Mesendoderm (in vitro differentiated cells): ENCODE results near the gene CDC45.

ENCODE experiments used
- DNase-seq: peaks from one replicate; pipeline ENCODE4 v3.0.0; 2013
- H2AK5ac ChIP-seq: 2 replicates; pipeline ENCODE4 v1.6.1; 2013; ENCODE audit warnings: low read length, inconsistent platforms
- H2BK120ac ChIP-seq: 2 replicates; pipeline ENCODE4 v1.6.1; 2013; ENCODE audit warnings: low read depth, mild to moderate bottlenecking, low read length, moderate library complexity, mixed read lengths
- H2BK15ac ChIP-seq: replicated peaks from 2 replicates; pipeline ENCODE4 v1.6.1; 2013; ENCODE audit warnings: low read depth, mild to moderate bottlenecking, moderate library complexity
- H2BK5ac ChIP-seq: 2 replicates; pipeline ENCODE4 v1.6.1; 2013; ENCODE audit warnings: low read length, inconsistent platforms
- H3K18ac ChIP-seq: 2 replicates; pipeline ENCODE4 v1.6.1; 2013; ENCODE audit warnings: mild to moderate bottlenecking, low read length, mixed read lengths
- H3K23ac ChIP-seq: one replicate; pipeline ENCODE4 v1.6.1; 2013; ENCODE audit warnings: low read length
- H3K27ac ChIP-seq: 2 replicates; pipeline ENCODE4 v1.5.1; 2013; ENCODE audit warnings: low read depth, mild to moderate bottlenecking, inconsistent platforms, low read length, moderate library complexity
- H3K27me3 ChIP-seq: 2 replicates; pipeline ENCODE4 v1.6.1; 2013; ENCODE audit warnings: low read length, control low read depth, mild to moderate bottlenecking, inconsistent platforms; ENCODE audit not compliant: insufficient read depth, poor library complexity
- H3K36me3 ChIP-seq: 2 replicates; pipeline ENCODE4 v1.6.1; 2013; ENCODE audit warnings: low read length, inconsistent platforms; ENCODE audit not compliant: control insufficient read depth, insufficient read depth
- H3K4ac ChIP-seq: one replicate; pipeline ENCODE4 v1.6.1; 2013; ENCODE audit warnings: low read depth, mild to moderate bottlenecking, low read length, moderate library complexity
- H3K4me1 ChIP-seq: 2 replicates; pipeline ENCODE4 v1.6.1; 2013; ENCODE audit warnings: low read depth, low read length, inconsistent platforms; ENCODE audit not compliant: control insufficient read depth
- H3K4me2 ChIP-seq: 2 replicates; pipeline ENCODE4 v1.6.1; 2013; ENCODE audit warnings: low read length
- H3K4me3 ChIP-seq: 2 replicates; pipeline ENCODE4 v1.5.1; 2013; ENCODE audit warnings: mild to moderate bottlenecking, low read length
- H3K56ac ChIP-seq: one replicate; pipeline ENCODE4 v1.6.1; 2013; ENCODE audit warnings: low read length
- H3K79me1 ChIP-seq: 2 replicates; pipeline ENCODE4 v1.6.1; 2013; ENCODE audit warnings: low read length, inconsistent platforms
- H3K79me2 ChIP-seq: 2 replicates; pipeline ENCODE4 v1.6.1; 2013; ENCODE audit warnings: mild to moderate bottlenecking, low read length; ENCODE audit not compliant: control insufficient read depth, insufficient read depth
- H3K9ac ChIP-seq: 2 replicates; pipeline ENCODE4 v1.6.1; 2013; ENCODE audit warnings: low read length, inconsistent platforms
- H4K5ac ChIP-seq: one replicate; pipeline ENCODE4 v1.6.1; 2013; ENCODE audit warnings: low read length
- H4K8ac ChIP-seq: one replicate; pipeline ENCODE4 v1.6.1; 2013; ENCODE audit warnings: low read depth, mild to moderate bottlenecking, control low read depth, low read length, moderate library complexity
- WGBS: extraction: QIAGEN DNeasy Blood & Tissue Kit; methylation state at CpG from one replicate; pipeline ENCODE4 v1.1.7; 2013; ENCODE audit warnings: low lambda C conversion rate, missing lambda C conversion rate; ENCODE audit not compliant: insufficient coverage; ENCODE audit errors: extremely low coverage; 5-methylcytosine and 5-hydroxymethylcytosine counted together

The CDC45 gene

GRCh38 chr22:19567157-19568009 lies 87.7 kb downstream of the CDC45 start:
- Histone ChIP-seq H4K8ac (no peak overlapping the region), H3K4me3 (no peak overlapping the region), H3K4me1 (no peaks in the 10 kb centered on the region), H3K56ac (no peak overlapping the region), H3K4me2 (no peak overlapping the region), H3K4ac (no peak overlapping the region), H3K18ac (no peak overlapping the region), H3K9ac (no peak overlapping the region), H4K5ac (no peak overlapping the region), H2BK120ac (no peak overlapping the region), H3K27me3 (no peaks in the 10 kb centered on the region), H3K79me1 (no peaks in the 10 kb centered on the region), H3K23ac (no peak overlapping the region), H3K27ac (no peak overlapping the region), H2BK5ac (no peak overlapping the region), H2AK5ac (no peak overlapping the region), H2BK15ac (no peak overlapping the region), H3K79me2 (no peaks in the 10 kb centered on the region), H3K36me3 (no peaks in the 10 kb centered on the region)
- WGBS = no CpG with 5 or more reads among the region's 24 CpGs
- DNase-seq = no peak

- H3K56ac ChIP-seq = no peak overlapping the region
- WGBS = no CpG with 5 or more reads among the region's 9 CpGs
- DNase-seq = no peak
- no peak overlapping the region for H2BK15ac ChIP-seq
- H2AK5ac ChIP-seq = no peak overlapping the region
- no peak overlapping the region for H3K23ac ChIP-seq
- H3K27me3 ChIP-seq = no peaks in the 10 kb centered on the region
- no peak overlapping the region for H3K4ac ChIP-seq
- H3K79me1 ChIP-seq = no peaks in the 10 kb centered on the region
- H3K4me3 ChIP-seq = no peak overlapping the region
- H3K4me1 ChIP-seq = no peaks in the 10 kb centered on the region
- no peak overlapping the region for H3K9ac ChIP-seq
- H3K36me3 ChIP-seq = no peaks in the 10 kb centered on the region
- no peak overlapping the region for H2BK120ac ChIP-seq
- no peak overlapping the region for H4K8ac ChIP-seq
- H4K5ac ChIP-seq = no peak overlapping the region
- no peak overlapping the region for H3K4me2 ChIP-seq
- H2BK5ac ChIP-seq = no peak overlapping the region
- no peaks in the 10 kb centered on the region for H3K79me2 ChIP-seq
- H3K18ac ChIP-seq = no peak overlapping the region
- H3K27ac ChIP-seq = no peak overlapping the region
These were observed 88.9 kb downstream of the CDC45 start for GRCh38 chr22:19568337-19569275.

- Histone ChIP-seq H3K23ac (no peak overlapping the region), H3K4ac (no peak overlapping the region), H3K79me2 (no peaks in the 10 kb centered on the region), H3K9ac (no peak overlapping the region), H3K36me3 (no peaks in the 10 kb centered on the region), H2AK5ac (no peak overlapping the region), H3K27ac (no peak overlapping the region), H4K8ac (no peak overlapping the region), H4K5ac (no peak overlapping the region), H2BK15ac (no peak overlapping the region), H3K4me1 (no peaks in the 10 kb centered on the region), H3K18ac (no peak overlapping the region), H3K4me2 (no peak overlapping the region), H3K56ac (no peak overlapping the region), H3K27me3 (no peaks in the 10 kb centered on the region), H2BK5ac (no peak overlapping the region), H2BK120ac (no peak overlapping the region), H3K4me3 (no peak overlapping the region), H3K79me1 (no peaks in the 10 kb centered on the region)
- WGBS = no CpG with 5 or more reads among the region's 1 CpG
- DNase-seq = no peak
These were observed 89.5 kb downstream of the CDC45 start for GRCh38 chr22:19569276-19569640.

GRCh38 chr22:19569976-19570375 lies 90.3 kb downstream of the CDC45 start:
- Histone ChIP-seq H3K23ac (no peak overlapping the region), H4K5ac (no peak overlapping the region), H2BK5ac (no peak overlapping the region), H3K27me3 (no peaks in the 10 kb centered on the region), H2BK15ac (no peak overlapping the region), H3K4me2 (no peak overlapping the region), H2BK120ac (no peak overlapping the region), H3K56ac (no peak overlapping the region), H3K9ac (no peak overlapping the region), H3K18ac (no peak overlapping the region), H3K79me2 (no peaks in the 10 kb centered on the region), H2AK5ac (no peak overlapping the region), H3K4me3 (no peak overlapping the region), H3K4me1 (no peaks in the 10 kb centered on the region), H3K36me3 (no peaks in the 10 kb centered on the region), H3K4ac (no peak overlapping the region), H3K79me1 (no peaks in the 10 kb centered on the region), H3K27ac (no peak overlapping the region), H4K8ac (no peak overlapping the region)
- 100% methylated on average over 2 of the region's 2 CpGs for WGBS
- DNase-seq = no peak
